DND-41 (cell line): ENCODE results near the gene AKNA.

Source experiments
- EZH2 ChIP-seq: IDR thresholded peaks from 3 replicates; pipeline ENCODE4 v1.6.1; 2012; ENCODE audit warnings: borderline replicate concordance, low read depth, mild to moderate bottlenecking, moderate library complexity, low read length, inconsistent platforms; ENCODE audit not compliant: severe bottlenecking
- TF ChIP-seq, protein P1 (sequence below): IDR thresholded peaks from 2 replicates; pipeline ENCODE4 v1.5.1; 2012; ENCODE audit warnings: borderline replicate concordance, low read length, moderate library complexity, mild to moderate bottlenecking; ENCODE audit not compliant: poor library complexity, severe bottlenecking; ENCODE audit errors: extremely low read depth

DNA sequence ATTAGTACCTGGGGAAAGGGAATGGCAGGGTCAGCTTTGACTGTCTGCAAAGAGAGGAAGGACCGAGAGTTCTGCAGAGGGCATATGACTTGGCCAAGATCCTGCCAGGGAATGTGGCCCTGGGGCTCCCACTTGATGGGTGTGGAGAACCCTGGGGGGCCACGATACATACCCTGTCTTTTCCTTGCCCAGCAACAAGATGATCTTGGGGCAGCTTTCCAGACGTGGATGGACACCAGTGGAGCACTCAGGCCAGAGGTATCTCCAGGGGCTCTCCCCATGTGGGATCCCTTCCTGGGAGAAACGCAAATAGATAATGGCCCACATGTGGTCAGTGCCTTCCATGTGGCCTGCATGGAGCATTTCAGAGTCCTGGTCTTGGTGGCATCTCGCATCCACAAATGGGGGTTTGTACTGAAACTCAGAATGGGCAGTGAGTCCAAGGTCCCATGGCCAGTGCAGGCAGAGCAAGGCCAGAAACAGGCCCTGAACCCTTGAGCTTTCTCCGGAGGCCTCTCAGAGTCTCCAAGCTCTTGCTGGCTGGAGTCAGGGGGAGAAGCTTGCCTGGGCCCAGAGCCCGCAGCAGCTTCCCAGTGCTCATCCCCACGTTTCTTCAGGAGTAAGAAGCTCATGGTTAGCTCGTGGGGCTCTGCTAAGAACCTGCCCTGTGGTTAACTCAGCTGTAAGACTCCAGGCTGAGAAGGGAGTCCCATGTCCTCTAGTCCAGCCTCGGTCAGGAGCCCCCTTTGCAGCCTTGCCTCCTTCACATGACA lies 83.2 kb downstream of the AKNA start:
- TF ChIP-seq EZH2 = no peak
- TF ChIP-seq, protein P1, sequence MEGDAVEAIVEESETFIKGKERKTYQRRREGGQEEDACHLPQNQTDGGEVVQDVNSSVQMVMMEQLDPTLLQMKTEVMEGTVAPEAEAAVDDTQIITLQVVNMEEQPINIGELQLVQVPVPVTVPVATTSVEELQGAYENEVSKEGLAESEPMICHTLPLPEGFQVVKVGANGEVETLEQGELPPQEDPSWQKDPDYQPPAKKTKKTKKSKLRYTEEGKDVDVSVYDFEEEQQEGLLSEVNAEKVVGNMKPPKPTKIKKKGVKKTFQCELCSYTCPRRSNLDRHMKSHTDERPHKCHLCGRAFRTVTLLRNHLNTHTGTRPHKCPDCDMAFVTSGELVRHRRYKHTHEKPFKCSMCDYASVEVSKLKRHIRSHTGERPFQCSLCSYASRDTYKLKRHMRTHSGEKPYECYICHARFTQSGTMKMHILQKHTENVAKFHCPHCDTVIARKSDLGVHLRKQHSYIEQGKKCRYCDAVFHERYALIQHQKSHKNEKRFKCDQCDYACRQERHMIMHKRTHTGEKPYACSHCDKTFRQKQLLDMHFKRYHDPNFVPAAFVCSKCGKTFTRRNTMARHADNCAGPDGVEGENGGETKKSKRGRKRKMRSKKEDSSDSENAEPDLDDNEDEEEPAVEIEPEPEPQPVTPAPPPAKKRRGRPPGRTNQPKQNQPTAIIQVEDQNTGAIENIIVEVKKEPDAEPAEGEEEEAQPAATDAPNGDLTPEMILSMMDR = no peak
